ENCODE measurements around the gene TAF4B.

GRCh38 chr18:26342646-26343045 is 116.4 kb downstream of the TAF4B start:
- TF ChIP-seq CTCF (IDR thresholded peaks at IDR 0.05) (no peak), POLR2A (IDR thresholded peaks at IDR 0.05) (no peak)

Data from Peyer's patch (tissue), 4 donors.